RWPE1 (cell line): Measurements from ENCODE around the gene FNIP2.
"Not testable (repeated sequence)": the region's sequence is repeated elsewhere in the genome, so short reads cannot be mapped to it uniquely, and the experiment has no call there.

Source experiments
- CTCF ChIA-PET: fragments of 350-600 bp; sonication (Branson Sonifier 250); formaldehyde crosslinking; extraction: SDS; loops from one replicate; lab custom pipeline; 2021; lab: Yijun Ruan, JAX
- POLR2A ChIA-PET: fragments of 400-600 bp; formaldehyde crosslinking; extraction: SDS; loops from one replicate; lab custom pipeline; 2020; ENCODE audit warnings: antibody characterized with exemption; ENCODE audit not compliant: low non-redundant PET; lab: Yijun Ruan, JAX
- DNase-seq: peaks from one replicate; pipeline ENCODE4 v3.0.0; 2012; ENCODE audit warnings: low spot score
- H3K27ac ChIP-seq: fragments of 450-650 bp; 2 replicates; pipeline ENCODE4 v1.5.1; 2017
- CTCF ChIP-seq: fragments of 450-650 bp; conservative IDR thresholded peaks from 2 replicates; pipeline ENCODE4 v1.5.1; 2017; ENCODE audit warnings: low read depth, mild to moderate bottlenecking

The FNIP2 gene

GRCh38 chr4:158802914-158803313, 34.1 kb downstream of the FNIP2 start:
- CTCF ChIA-PET = interaction anchor here (0.5 kb wide), 1 partner anchor 212 kb away, joined by 3 read pairs; no protein-coding TSS in a partner anchor
- DNase-seq = no peak

GRCh38 chr4:158805635-158806471, 37.0 kb downstream of the FNIP2 start:
- peak overlapping the region; percentile 78 for H3K27ac ChIP-seq
- peak; percentile 62 for DNase-seq
- TF ChIP-seq CTCF = no peak
- ChIA-PET POLR2A (no interaction called here), CTCF (no interaction called here)

More at GRCh38 chr4:158802914-158803313, 34.1 kb downstream of the FNIP2 start:
- H3K27ac ChIP-seq = no peak overlapping the region
- POLR2A ChIA-PET = no interaction called here
- TF ChIP-seq CTCF = no peak

- CTCF ChIA-PET = no interaction called here
- POLR2A ChIA-PET = no interaction called here
- TF ChIP-seq CTCF = no peak
- DNase-seq = no peak
- H3K27ac ChIP-seq = no peak overlapping the region
Observed at GRCh38 chr4:158807691-158808090, 38.9 kb downstream of the FNIP2 start.

GRCh38 chr4:158808399-158808798, 39.6 kb downstream of the FNIP2 start:
- no peak for TF ChIP-seq CTCF
- no peak for DNase-seq
- H3K27ac ChIP-seq = no peak overlapping the region
- ChIA-PET POLR2A (no interaction called here), CTCF (no interaction called here)

- CTCF ChIA-PET, DNase-seq, H3K27ac ChIP-seq, POLR2A ChIA-PET: not testable (repeated sequence)
Observed at GRCh38 chr4:158809208-158809607, 40.4 kb downstream of the FNIP2 start.

- no peak for TF ChIP-seq CTCF
- no peak overlapping the region for H3K27ac ChIP-seq
- ChIA-PET POLR2A (interaction anchor here (0.6 kb wide), 2 partner anchors 28 to 62 kb away, joined by 3 to 4 read pairs; no protein-coding TSS in a partner anchor), CTCF (no interaction called here)
- DNase-seq = no peak
Observed at GRCh38 chr4:158809611-158810486, 41.0 kb downstream of the FNIP2 start.
